GM19238 (cell line): ENCODE results near the gene PODXL.
"Not testable (repeated sequence)": the region's sequence is repeated elsewhere in the genome, so short reads cannot be mapped to it uniquely, and the experiment has no call there.

Experiments used
- DNase-seq: peaks from one replicate; pipeline ENCODE4 v3.0.0; 2011; ENCODE audit warnings: low spot score; ENCODE audit not compliant: insufficient read length

The PODXL gene

GRCh38 chr7:131511774-131512535 is 44.5 kb downstream of the PODXL start:
- no peak for DNase-seq

- DNase-seq, result no peak
Observed at GRCh38 chr7:131511071-131511470, 45.4 kb downstream of the PODXL start.

GRCh38 chr7:131509781-131510180 is 46.6 kb downstream of the PODXL start:
- DNase-seq, result no peak

GRCh38 chr7:131508754-131509486 is 47.5 kb downstream of the PODXL start:
- no peak for DNase-seq

- peak; percentile 39 for DNase-seq
Observed at GRCh38 chr7:131507592-131508331, 48.7 kb downstream of the PODXL start.

GRCh38 chr7:131506597-131506996 is 49.8 kb downstream of the PODXL start:
- no peak for DNase-seq

GRCh38 chr7:131505636-131506557 is 50.5 kb downstream of the PODXL start:
- no peak for DNase-seq

GRCh38 chr7:131505037-131505620 is 51.3 kb downstream of the PODXL start:
- not testable (repeated sequence) for DNase-seq

GRCh38 chr7:131504157-131504899 is 52.1 kb downstream of the PODXL start:
- DNase-seq, result no peak

- no peak for DNase-seq
Observed at GRCh38 chr7:131503639-131504038, 52.8 kb downstream of the PODXL start.

- DNase-seq, result no peak
Observed at GRCh38 chr7:131502810-131503508, 53.5 kb downstream of the PODXL start.

GRCh38 chr7:131501930-131502685 is 54.3 kb downstream of the PODXL start:
- no peak for DNase-seq

GRCh38 chr7:131501422-131501821 is 55.0 kb downstream of the PODXL start:
- DNase-seq, result peak; percentile 19

- no peak for DNase-seq
Observed at GRCh38 chr7:131500357-131500756, 56.1 kb downstream of the PODXL start.

- DNase-seq, result no peak
Observed at GRCh38 chr7:131499801-131500200, 56.6 kb downstream of the PODXL start.

- DNase-seq, result no peak
Observed at GRCh38 chr7:131498237-131498885, 58.1 kb downstream of the PODXL start.

- DNase-seq, result no peak
Observed at GRCh38 chr7:131497454-131497853, 59.0 kb downstream of the PODXL start.
